ENCODE measurements around the gene KRTCAP3.
A peak's percentile ranks its signal among the peaks of the same experiment; 100 is the strongest.
"Not testable (repeated sequence)": the region's sequence is repeated elsewhere in the genome, so short reads cannot be mapped to it uniquely, and the experiment has no call there.

Gene KRTCAP3

GRCh38 chr2:27441958-27442919 is at the start of gene KRTCAP3:
Gene KRTCAP3 (plus strand): TSS chr2:27442381. CDS start chr2:27442413, 32 bp downstream.
- peak; percentile 20 for ATAC-seq
- DNase-seq, result peak; percentile 33

- ATAC-seq (no peak), DNase-seq (no peak)
These were observed 49.0 kb upstream of the KRTCAP3 start for GRCh38 chr2:27393225-27393624.

- DNase-seq (no peak), ATAC-seq (no peak)
These were observed 43.2 kb upstream of the KRTCAP3 start for GRCh38 chr2:27398962-27399361.

GRCh38 chr2:27400348-27401135 is 41.6 kb upstream of the KRTCAP3 start:
- DNase-seq (no peak), ATAC-seq (no peak)

GRCh38 chr2:27407798-27408491 is 34.2 kb upstream of the KRTCAP3 start:
- no peak for ATAC-seq

GRCh38 chr2:27408601-27409320 is 33.4 kb upstream of the KRTCAP3 start:
- DNase-seq, result peak; percentile 47

More at GRCh38 chr2:27407798-27408491, 34.2 kb upstream of the KRTCAP3 start:
- no peak for DNase-seq

GRCh38 chr2:27409321-27410073 is 32.7 kb upstream of the KRTCAP3 start, which contains the start of gene PPM1G:
Gene PPM1G (minus strand): TSS chr2:27409591. CDS start chr2:27409422, 169 bp downstream.
- ATAC-seq (peak; percentile 98), DNase-seq (peak; percentile 99)

More at GRCh38 chr2:27408601-27409320, 33.4 kb upstream of the KRTCAP3 start:
- peak; percentile 29 for ATAC-seq

- no peak for DNase-seq
- ATAC-seq, result no peak
These were observed 29.6 kb upstream of the KRTCAP3 start for GRCh38 chr2:27412419-27413152.

- ATAC-seq, result no peak
- DNase-seq, result no peak
These were observed 26.0 kb upstream of the KRTCAP3 start for GRCh38 chr2:27416151-27416550.

GRCh38 chr2:27420996-27421395 is 21.2 kb upstream of the KRTCAP3 start:
- DNase-seq (no peak), ATAC-seq (no peak)

GRCh38 chr2:27421660-27422250 is 20.4 kb upstream of the KRTCAP3 start:
- ATAC-seq (no peak), DNase-seq (no peak)

- no peak for ATAC-seq
- no peak for DNase-seq
These were observed 19.2 kb upstream of the KRTCAP3 start for GRCh38 chr2:27422958-27423357.

GRCh38 chr2:27425039-27425438 is 17.1 kb upstream of the KRTCAP3 start:
- not testable (repeated sequence) for DNase-seq, ATAC-seq

- no peak for DNase-seq
These were observed 14.3 kb upstream of the KRTCAP3 start for GRCh38 chr2:27427863-27428212.

GRCh38 chr2:27428213-27428977 is 13.8 kb upstream of the KRTCAP3 start, which contains the start of gene NRBP1:
Gene NRBP1 (plus strand): TSS chr2:27428631. CDS start chr2:27433274, 4,643 bp downstream.
- peak; percentile 98 for DNase-seq
- ATAC-seq, result peak; percentile 89

More at GRCh38 chr2:27427863-27428212, 14.3 kb upstream of the KRTCAP3 start:
- ATAC-seq, result no peak

GRCh38 chr2:27428978-27429541 is 13.1 kb upstream of the KRTCAP3 start:
- ATAC-seq (peak; percentile 84), DNase-seq (peak; percentile 83)

- peak; percentile 35 for DNase-seq
- ATAC-seq, result peak; percentile 24
These were observed 10.8 kb upstream of the KRTCAP3 start for GRCh38 chr2:27431395-27431794.

- DNase-seq (no peak), ATAC-seq (no peak)
These were observed 6.6 kb upstream of the KRTCAP3 start for GRCh38 chr2:27435628-27436027.
